NCI-H2029 treated with DMSO at 0.1 percent for 48 hours (cell line): ENCODE measurements around the gene C9orf72.

Experiments
- DNase-seq: peaks from one replicate; lab custom pipeline; 2025; lab: John Stamatoyannopoulos, UW

The C9orf72 gene

GRCh38 chr9:27573634-27574590 is 631 bp upstream of the C9orf72 start:
- DNase-seq: peak; percentile 85

DNA sequence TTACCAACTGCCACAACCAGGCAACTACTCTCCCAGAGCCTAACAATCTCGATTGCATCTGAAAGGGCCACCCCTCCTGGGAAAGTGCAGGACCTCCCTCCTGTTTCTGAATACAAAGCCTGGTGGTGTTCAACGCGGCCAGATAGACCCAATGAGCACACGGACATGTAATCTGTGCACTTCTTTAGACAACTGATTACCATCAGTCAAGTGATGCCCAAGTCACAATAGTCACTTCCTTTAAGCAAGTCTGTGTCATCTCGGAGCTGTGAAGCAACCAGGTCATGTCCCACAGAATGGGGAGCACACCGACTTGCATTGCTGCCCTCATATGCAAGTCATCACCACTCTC is 739 bp downstream of the C9orf72 start:
- no peak for DNase-seq

DNA sequence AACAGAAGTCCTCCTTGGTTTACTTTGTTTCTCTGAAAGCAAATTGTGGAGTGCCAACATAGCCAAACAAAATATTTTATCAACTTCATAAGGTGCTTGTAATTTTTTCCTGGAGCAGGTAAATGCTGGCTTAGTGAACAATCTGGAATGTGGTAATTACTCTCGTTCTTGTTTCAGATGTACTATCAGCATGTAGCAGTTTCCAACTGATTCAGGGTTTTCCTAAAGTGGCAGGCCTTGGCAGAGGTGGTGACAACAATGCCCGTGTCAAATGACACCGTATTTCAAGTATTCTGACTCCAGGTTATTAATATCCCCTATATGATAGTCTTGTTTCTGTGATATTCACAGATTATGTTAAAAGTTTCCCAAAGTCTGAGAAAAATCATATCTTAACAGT is 1.2 kb downstream of the C9orf72 start:
- no peak for DNase-seq

GRCh38 chr9:27571011-27571410 is 2.3 kb downstream of the C9orf72 start:
- no peak for DNase-seq

- no peak for DNase-seq
These were observed 3.9 kb downstream of the C9orf72 start for GRCh38 chr9:27569406-27569805.

- no peak for DNase-seq
These were observed 7.2 kb downstream of the C9orf72 start for GRCh38 chr9:27566118-27566517.

GRCh38 chr9:27565696-27566095 is 7.6 kb downstream of the C9orf72 start:
- no peak for DNase-seq

DNA sequence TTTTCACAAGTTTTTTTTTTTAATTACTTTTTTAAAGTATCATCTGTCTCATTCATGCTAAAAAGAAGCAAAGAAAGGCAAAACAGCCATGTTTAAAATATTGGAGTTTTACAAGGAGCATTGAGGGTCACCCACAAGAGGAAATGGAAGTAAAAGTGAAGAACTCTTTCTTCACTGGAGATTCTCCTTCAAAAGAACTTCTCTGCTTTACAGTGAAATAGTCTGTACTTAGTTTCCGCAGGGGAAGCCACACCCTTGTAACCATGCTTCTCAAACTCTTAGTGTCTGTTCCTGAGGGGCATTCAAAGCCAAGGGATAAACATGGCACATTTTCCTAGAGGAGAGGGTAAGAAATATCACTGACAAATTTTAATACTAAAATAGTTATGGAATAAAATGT is 8.6 kb downstream of the C9orf72 start:
- DNase-seq: no peak

GRCh38 chr9:27563738-27564430 is 9.4 kb downstream of the C9orf72 start:
- DNase-seq: no peak

- no peak for DNase-seq
These were observed 11.6 kb downstream of the C9orf72 start for GRCh38 chr9:27561685-27562084.

GRCh38 chr9:27560457-27560856 is 12.8 kb downstream of the C9orf72 start:
- DNase-seq: no peak

DNA sequence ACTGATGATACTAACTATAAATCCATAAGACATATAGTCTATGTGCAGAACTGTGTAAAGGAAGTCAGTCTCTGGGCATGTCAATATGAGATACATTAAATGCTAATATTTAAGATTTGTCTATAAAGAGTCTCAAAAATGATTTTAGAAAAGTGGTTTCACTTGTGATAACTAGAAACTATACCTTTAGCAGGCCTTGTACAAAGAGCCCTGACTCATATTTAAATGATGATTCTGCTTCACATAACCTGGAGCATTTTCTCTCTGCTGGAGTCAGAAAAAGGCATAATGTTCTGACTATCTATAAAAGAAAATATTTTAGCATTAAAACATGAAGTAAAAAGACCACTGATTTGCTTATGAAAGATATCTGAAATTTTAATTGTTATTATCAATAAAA is 15.0 kb downstream of the C9orf72 start:
- DNase-seq: no peak

GRCh38 chr9:27556470-27556869 is 16.8 kb downstream of the C9orf72 start:
- no peak for DNase-seq

DNA sequence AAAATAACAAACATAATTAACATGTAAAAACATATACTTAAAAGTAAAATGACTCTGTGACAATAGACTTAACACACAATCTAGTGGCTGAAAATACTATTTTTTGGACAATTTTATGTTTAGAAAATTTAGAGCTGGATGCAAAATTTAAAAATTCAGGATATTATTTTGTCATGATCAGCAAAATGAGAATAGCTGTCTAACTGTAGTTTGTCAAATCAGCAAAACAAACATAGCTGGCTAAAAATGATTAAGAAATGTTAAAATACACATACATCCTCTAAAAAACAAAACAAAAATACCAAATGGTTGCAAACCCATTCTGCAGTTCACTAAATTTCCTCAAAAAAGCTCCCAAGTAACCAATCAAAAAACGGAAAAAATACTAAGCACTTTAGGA is 18.6 kb downstream of the C9orf72 start:
- DNase-seq: no peak

- no peak for DNase-seq
These were observed 24.0 kb downstream of the C9orf72 start for GRCh38 chr9:27549196-27549755.

DNA sequence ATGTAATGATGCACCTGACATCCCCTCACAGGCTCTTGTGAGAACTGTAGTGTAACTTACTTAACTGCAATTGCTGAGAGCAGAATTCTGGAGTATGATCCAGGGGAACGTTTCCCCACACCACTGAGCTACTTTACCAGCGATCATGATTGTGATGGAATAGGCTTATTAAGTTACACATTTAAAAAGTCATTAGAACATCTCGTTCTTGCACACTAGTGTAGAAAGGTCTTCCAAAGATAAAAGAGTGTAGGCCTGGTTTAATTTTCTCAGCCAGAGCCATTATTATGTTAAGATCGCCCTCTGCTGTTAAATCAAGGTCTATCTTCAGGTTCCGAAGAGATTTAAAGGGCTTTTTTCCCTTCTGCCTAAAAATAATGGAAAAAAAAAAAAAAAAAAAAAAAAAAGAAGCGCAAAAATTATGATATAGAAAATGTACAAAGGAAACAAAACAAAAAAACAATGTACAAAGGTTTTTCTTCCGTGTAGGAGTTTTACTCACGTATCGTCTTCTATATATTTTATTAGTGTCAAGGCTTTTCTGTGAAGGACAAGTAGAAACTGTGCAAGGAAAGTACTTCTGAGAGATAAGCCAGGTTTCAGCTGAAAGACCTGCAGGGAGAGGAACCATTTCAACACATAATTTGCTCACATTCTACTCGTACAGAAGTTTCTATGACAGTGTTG is 25.1 kb downstream of the C9orf72 start:
- no peak for DNase-seq

GRCh38 chr9:27545471-27545870 is 27.8 kb downstream of the C9orf72 start:
- DNase-seq: no peak

GRCh38 chr9:27542508-27542907 is 30.8 kb downstream of the C9orf72 start:
- no peak for DNase-seq

- no peak for DNase-seq
These were observed 31.5 kb downstream of the C9orf72 start for GRCh38 chr9:27541740-27542139.

- DNase-seq: no peak
These were observed 32.8 kb downstream of the C9orf72 start for GRCh38 chr9:27540502-27540901.

DNA sequence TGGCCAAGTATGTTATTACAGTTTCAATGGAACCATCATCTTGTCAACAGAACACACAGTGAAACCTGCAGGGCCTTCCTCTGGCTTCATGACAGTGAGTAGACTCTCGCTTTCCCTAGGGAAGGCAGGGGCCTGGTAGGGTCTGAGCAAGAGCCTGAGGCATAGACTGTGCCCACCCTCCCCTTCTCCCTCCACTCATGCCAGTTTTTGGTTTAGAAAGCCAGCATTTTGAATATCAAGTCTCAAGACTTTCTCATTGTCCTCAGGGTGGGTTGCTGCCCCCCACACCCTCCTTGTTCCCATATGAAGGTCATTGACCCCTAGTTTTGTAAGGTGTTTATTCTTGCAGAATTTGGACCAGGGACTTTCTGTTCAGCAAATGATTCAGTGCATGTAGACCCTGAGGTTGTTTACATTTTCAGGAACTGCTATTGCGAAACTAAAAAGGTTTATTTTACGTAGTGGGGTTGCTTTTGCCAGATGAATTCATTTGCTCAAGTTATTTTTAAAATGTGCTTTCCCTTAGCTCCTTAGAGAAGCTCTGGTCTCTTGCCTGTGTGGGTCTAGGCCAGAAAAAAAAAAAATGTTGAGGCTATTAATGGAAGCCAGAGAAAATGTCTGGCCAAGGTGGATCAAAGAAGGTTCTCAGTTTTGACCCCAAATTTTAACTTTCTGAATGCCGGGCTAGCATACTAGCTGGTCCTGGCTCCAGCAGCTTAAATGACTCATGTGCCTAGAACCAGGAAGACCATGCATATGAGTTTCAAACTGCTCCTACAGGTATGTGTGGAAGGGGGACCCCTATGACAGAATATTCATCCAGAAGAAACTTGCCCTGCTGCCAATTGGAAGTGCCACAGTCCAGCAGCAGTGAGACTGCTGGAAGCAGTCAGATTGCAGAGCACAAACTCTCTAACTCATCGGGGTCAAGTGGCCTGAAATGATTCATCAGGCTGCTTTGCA is 33.5 kb downstream of the C9orf72 start:
- DNase-seq: no peak
